KMS-11 (cell line): ENCODE data around the gene ZMYND12.

Experiments used
- H2AFZ ChIP-seq: fragments of 200-600 bp; sonication (generic); 2 replicates; pipeline ENCODE4 v1.6.1; 2016; ENCODE audit warnings: antibody characterized with exemption, mixed run types, low read depth
- H3K27ac ChIP-seq: fragments of 200-600 bp; sonication (generic); 2 replicates; pipeline ENCODE4 v1.6.1; 2016; ENCODE audit warnings: mild to moderate bottlenecking, mixed run types
- H3K27me3 ChIP-seq: fragments of 200-600 bp; sonication (generic); 2 replicates; pipeline ENCODE4 v1.6.1; 2017; ENCODE audit warnings: mild to moderate bottlenecking, low read depth, mixed run types, moderate library complexity; ENCODE audit not compliant: insufficient read depth
- H3K36me3 ChIP-seq: fragments of 200-600 bp; sonication (generic); 2 replicates; pipeline ENCODE4 v1.6.1; 2017; ENCODE audit warnings: mild to moderate bottlenecking, mixed run types; ENCODE audit not compliant: insufficient read depth
- H3K4me1 ChIP-seq: fragments of 200-600 bp; sonication (generic); 2 replicates; pipeline ENCODE4 v1.6.1; 2016; ENCODE audit warnings: mild to moderate bottlenecking, low read depth, mixed run types; ENCODE audit not compliant: poor library complexity, severe bottlenecking
- H3K4me2 ChIP-seq: fragments of 200-600 bp; sonication (generic); 2 replicates; pipeline ENCODE4 v1.7.0; 2016; ENCODE audit warnings: mild to moderate bottlenecking, mixed run types
- H3K4me3 ChIP-seq: fragments of 200-600 bp; sonication (generic); IDR thresholded peaks from 2 replicates; pipeline ENCODE4 v1.6.1; 2017; ENCODE audit warnings: low read depth, low read length, mixed read lengths; ENCODE audit not compliant: insufficient read depth
- H3K79me2 ChIP-seq: fragments of 200-600 bp; sonication (generic); 2 replicates; pipeline ENCODE4 v1.6.1; 2016; ENCODE audit warnings: low read depth, mixed run types; ENCODE audit not compliant: insufficient read depth
- H3K9ac ChIP-seq: fragments of 200-600 bp; sonication (generic); 2 replicates; pipeline ENCODE4 v1.6.1; 2016; ENCODE audit warnings: mild to moderate bottlenecking, mixed run types
- H4K20me1 ChIP-seq: fragments of 200-600 bp; sonication (generic); 2 replicates; pipeline ENCODE4 v1.6.1; 2016; ENCODE audit warnings: mild to moderate bottlenecking, mixed run types; ENCODE audit not compliant: insufficient read depth
- CTCF ChIP-seq: fragments of 200-600 bp; sonication (generic); conservative IDR thresholded peaks from 2 replicates; pipeline ENCODE4 v1.6.1; 2017; ENCODE audit warnings: low read depth, mild to moderate bottlenecking, antibody characterized with exemption, low read length, moderate library complexity, mixed read lengths

Gene ZMYND12

GRCh38 chr1:42423681-42424080 is 32.1 kb downstream of the ZMYND12 start:
- no peaks in the 10 kb centered on the region for H3K4me1 ChIP-seq
- H2AFZ ChIP-seq: no peak overlapping the region
- H3K9ac ChIP-seq: no peak overlapping the region
- no peak overlapping the region for H3K27ac ChIP-seq
- H4K20me1 ChIP-seq: no peaks in the 10 kb centered on the region
- H3K27me3 ChIP-seq: no peaks in the 10 kb centered on the region
- H3K4me3 ChIP-seq: no peak overlapping the region
- H3K36me3 ChIP-seq: no peaks in the 10 kb centered on the region
- H3K4me2 ChIP-seq: no peak overlapping the region
- TF ChIP-seq CTCF: no peak
- H3K79me2 ChIP-seq: no peaks in the 10 kb centered on the region

- no peak overlapping the region for H3K4me3 ChIP-seq
Observed at GRCh38 chr1:42422737-42423136, 33.1 kb downstream of the ZMYND12 start.

DNA sequence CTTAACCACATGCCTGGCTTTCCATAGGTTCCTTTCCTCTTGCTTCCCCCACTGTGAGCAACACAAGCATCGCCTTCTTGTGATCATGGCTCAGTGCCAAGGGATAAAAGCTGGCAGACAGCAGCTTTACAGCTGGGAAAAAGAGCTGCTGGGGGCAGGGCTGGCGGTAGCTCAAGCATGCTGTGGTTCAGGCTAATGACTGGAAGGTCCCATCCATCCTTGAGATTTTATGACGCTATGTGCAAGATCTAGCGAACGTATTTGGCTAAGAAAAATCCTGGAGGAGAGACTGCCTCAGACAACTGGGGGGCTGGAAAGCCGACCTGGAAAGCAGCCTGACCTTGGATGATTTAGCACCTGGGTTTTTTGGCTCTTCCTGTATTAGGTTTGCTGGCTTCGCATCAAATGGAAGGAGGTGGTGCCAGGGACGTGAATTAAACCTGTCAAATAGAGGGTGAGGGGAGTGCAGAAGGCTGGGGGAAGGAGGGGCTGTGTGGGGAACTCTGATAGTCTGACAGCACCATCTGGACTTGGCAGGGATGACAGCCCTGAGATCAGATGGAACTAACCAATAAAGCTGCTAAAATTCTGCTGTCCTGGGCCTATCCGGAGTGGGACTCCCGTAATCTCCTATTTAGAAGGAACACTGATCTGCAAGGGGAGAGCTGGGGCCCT is 34.8 kb downstream of the ZMYND12 start:
- Histone ChIP-seq H3K4me2 (no peak overlapping the region), H3K9ac (no peak overlapping the region), H4K20me1 (no peaks in the 10 kb centered on the region), H3K27ac (no peak overlapping the region), H3K36me3 (no peaks in the 10 kb centered on the region), H3K27me3 (no peaks in the 10 kb centered on the region), H2AFZ (no peak overlapping the region), H3K4me1 (no peaks in the 10 kb centered on the region), H3K79me2 (no peaks in the 10 kb centered on the region), H3K4me3 (no peak overlapping the region)
- TF ChIP-seq CTCF: no peak

More at GRCh38 chr1:42422737-42423136, 33.1 kb downstream of the ZMYND12 start:
- Histone ChIP-seq H3K79me2 (no peaks in the 10 kb centered on the region), H3K27ac (no peak overlapping the region), H4K20me1 (no peaks in the 10 kb centered on the region), H3K4me2 (no peak overlapping the region), H3K36me3 (no peaks in the 10 kb centered on the region), H3K9ac (no peak overlapping the region), H2AFZ (no peak overlapping the region), H3K27me3 (no peaks in the 10 kb centered on the region), H3K4me1 (no peaks in the 10 kb centered on the region)
- no peak for TF ChIP-seq CTCF

DNA sequence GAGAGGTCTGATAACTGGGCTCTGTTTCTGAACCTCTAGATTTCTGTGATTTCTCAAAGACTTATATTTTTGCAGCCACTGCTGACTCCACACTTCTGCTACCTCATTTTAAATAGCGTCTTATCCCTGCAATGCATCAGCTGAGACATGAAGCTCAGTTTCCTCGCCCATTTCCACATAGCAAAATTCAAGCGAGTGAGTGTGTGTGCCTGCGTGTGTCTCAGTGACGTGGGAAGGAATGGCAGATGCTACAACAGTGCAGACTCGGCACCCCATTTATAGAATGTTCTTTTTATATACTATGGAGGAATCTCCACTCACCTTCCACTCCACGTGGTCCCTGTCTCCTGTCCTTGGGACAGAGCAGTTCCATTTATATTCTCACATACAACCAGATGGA is 35.7 kb downstream of the ZMYND12 start:
- Histone ChIP-seq H4K20me1 (no peaks in the 10 kb centered on the region), H3K27me3 (no peaks in the 10 kb centered on the region), H3K9ac (no peak overlapping the region), H3K4me3 (no peak overlapping the region), H3K79me2 (no peaks in the 10 kb centered on the region), H3K36me3 (no peaks in the 10 kb centered on the region), H3K27ac (no peak overlapping the region), H3K4me2 (no peak overlapping the region), H3K4me1 (no peaks in the 10 kb centered on the region), H2AFZ (no peak overlapping the region)
- no peak for TF ChIP-seq CTCF
